Left renal pelvis (tissue), 4 donors: Measurements from ENCODE around the gene CITED4. TPM values are rescaled to one million over a fixed set of nuclear protein-coding genes. Genes with fewer than 3 reads are reported as not detected.

ENCODE experiments used
- DNase-seq, 4 donors: peaks; one replicate each; pipeline ENCODE4 v3.0.0-alpha.2; 2013; ENCODE audit warnings: low read depth in 4 of 4, low spot score in 3 of 4
- polyA plus RNA-seq, 4 donors: library from polyadenylated mRNA; unstranded; fragments of 120-200 nt; gene quantifications; one replicate each; pipeline ENCODE4 v1.2.1, GENCODE V29; 2013; ENCODE audit not compliant: insufficient read length in 4 of 4

The CITED4 gene
- polyA plus RNA-seq, 4 donors: 2.6 to 6.3 (median 3.8) TPM

- DNase-seq: no peak
These were observed 23.9 kb downstream of the CITED4 start for GRCh38 chr1:40838045-40838979.

DNA sequence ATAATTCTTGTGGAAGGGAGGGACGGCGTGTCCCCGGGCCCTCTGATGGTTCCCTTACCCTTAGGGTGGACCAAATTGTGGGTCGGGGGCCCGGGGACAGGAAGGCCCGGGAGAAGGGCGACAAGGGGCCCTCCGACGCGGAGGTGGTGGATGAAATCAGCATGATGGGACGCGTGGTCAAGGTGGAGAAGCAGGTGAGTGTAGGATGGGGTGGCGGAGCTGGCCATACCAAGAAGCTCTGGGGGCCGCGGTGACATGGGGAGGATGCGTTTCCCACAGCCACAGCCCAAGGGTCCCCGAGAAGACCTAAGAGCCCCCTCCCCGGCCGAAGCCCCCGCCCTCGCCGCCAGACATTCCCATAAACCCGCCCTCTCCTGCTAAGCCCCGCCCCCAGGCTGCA lies 24.6 kb downstream of the CITED4 start:
- no peak for DNase-seq

DNA sequence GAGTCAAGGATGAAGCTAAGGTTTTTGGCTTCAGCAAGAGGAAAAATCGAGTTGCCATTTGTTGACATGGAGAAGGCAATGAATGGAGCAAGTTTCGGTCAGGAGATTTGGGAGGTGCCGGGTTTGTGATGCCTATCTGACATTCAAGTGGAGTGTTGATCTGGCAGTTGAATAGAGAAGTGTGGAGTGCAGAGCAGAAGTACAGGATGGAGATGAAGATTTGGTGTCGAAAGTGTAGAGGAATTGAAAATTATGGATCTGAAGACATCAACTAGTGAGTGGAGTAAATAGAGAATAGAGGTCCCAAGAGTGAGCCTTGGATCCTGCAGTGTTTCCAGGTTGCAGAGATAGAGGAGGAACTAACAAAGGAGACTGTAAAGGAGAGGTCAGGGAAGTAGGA lies 25.9 kb downstream of the CITED4 start:
- no peak for DNase-seq

- no peak for DNase-seq
These were observed 27.1 kb downstream of the CITED4 start for GRCh38 chr1:40834968-40835545.

GRCh38 chr1:40833979-40834378 lies 28.2 kb downstream of the CITED4 start:
- no peak for DNase-seq

DNA sequence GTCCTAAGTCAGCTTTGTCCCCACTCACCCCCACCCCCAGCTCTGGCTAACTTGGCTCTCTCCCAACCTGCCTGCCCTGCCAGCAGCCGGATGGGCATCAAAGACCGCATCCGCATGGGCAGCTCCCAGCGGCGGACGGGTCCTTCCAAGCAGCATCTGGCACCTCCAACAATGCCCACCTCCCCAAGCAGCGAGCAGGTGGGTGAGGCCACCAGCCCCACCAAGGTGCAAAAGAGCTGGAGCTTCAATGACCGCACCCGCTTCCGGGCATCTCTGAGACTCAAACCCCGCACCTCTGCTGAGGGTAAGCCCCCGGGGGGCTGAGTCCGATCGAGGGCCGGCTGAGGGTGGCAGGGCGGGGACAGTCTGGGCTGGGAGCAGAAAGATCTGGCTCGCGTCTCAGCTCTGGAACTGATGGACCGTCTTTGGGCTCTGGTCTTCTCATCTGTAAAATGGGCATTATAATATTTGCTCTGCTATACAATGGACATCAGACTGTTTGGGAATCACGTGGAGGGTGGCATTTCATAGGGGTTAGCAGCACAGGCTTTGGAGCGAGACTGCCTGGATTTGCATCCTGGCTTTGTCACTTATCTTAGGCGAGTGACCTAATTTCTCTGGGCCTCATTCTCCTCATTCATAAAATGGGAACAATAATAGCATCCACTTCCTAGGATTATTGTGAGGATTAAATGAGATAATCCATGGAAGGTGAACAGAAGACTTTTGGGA lies 31.0 kb downstream of the CITED4 start:
- DNase-seq: no peak

DNA sequence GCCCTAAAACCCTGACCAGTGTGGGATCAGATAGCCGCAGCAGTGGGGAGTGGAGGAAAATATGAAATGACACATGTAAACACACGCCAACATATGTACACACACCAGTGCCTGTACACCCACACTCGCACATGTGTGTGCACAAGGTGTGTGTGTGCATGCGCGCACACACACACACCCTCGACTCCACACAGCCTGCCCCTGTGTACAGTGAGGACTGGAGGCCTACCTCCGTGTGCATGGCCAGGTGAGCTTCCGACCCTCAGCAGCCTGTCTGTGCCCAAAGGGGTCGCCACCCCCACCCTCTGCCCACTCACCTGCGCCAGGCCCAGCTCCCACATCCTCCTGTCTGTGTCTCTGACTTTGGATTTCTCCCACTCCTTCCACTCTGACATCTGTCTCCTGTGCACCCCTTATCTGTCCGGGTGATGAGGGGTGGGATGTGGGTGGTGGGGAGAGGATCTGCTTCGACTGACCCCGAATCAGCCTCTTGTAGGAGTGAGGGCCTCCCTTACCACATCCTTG lies 31.7 kb downstream of the CITED4 start:
- no peak for DNase-seq

DNA sequence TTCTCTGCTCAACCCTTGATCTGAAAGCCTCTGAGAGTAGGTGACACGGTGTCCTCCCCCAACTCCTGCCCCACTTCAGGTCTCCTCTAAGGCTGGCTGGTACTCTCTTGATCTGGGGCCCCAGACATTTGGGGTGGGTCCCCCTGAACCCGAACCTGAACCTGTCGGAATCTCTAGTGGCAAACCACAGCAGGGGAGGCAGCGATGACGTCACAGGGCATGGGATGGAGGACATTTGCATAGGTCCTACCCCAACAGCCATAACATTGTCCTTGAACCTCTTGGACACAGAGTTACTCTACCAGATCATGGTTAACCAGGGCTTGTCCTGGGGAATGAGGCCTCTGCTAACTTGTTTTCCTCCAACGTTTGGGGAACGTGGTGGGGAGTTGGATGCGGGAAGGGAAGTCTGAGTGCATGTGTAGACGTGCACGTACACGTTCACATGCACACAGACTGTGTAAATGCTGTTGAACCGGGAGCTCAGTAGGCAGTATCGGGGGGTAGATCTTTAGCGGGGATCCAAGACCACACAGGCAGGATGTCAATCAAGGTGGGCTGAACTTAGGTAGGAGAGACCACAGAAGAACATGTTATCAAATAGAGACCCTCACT lies 32.4 kb downstream of the CITED4 start:
- DNase-seq: no peak

DNA sequence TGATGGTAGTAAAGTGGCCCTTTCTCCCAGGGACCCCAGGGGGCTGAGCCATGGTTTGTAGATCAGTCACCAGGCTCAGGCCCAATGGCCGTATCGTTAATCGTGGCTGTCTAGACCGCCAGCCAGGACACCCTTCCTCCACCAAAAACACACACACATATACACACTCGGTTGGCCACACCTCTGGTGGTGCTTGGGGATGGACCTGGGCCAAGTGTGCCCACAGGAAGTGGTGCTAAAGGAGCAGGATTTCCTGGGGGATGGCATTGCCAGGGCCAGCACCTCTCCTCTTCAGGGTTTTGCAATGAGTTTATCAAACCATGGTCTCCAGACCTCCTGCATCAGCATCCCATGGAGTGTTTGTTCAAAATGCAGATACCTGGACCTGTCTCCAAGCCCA lies 36.2 kb downstream of the CITED4 start:
- DNase-seq: no peak

GRCh38 chr1:40825435-40825788 lies 36.8 kb downstream of the CITED4 start:
- no peak for DNase-seq

GRCh38 chr1:40824591-40825434 lies 37.4 kb downstream of the CITED4 start:
- DNase-seq: no peak

GRCh38 chr1:40823983-40824382 lies 38.2 kb downstream of the CITED4 start:
- DNase-seq: no peak

GRCh38 chr1:40823345-40823744 lies 38.8 kb downstream of the CITED4 start:
- DNase-seq: no peak

GRCh38 chr1:40822890-40823289 lies 39.3 kb downstream of the CITED4 start:
- DNase-seq: no peak

DNA sequence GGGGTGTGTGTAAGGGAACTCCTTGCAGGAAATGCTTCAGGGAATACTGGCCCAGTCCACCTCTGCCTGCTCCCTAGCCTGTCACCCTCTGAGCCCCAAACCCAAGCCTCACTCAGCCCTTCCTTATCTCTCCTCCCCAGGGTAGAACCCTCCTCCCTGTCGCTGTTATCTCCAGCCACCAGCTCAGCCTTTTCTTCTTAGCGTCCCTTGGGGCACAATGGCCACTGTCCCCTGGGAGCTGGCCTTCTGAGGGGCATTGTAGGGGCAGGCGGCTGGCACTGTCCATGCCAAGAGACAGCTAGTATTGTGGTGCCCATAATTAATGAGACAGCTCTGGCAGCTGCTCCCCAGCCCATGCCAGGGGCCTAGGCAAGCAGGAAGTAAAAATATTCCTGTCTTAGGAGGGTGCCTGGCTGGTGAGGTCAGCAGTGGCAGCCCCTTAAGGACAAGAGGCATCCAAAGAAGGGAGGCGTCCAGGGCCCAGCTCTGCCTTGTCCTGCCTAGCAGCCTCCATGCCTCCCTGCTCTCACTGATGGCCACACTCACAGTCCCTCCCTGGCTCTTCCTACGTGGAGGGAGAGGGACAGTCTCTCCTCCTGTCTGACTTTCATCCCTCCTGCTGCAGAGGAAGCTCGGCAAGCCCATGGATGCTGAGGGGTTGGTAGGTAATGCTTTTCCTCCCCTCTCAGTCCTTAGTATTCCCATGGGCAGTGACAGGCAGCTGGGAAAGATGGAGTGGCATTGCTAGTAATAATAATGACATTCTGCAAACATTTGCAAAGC lies 41.1 kb downstream of the CITED4 start:
- DNase-seq: no peak

DNA sequence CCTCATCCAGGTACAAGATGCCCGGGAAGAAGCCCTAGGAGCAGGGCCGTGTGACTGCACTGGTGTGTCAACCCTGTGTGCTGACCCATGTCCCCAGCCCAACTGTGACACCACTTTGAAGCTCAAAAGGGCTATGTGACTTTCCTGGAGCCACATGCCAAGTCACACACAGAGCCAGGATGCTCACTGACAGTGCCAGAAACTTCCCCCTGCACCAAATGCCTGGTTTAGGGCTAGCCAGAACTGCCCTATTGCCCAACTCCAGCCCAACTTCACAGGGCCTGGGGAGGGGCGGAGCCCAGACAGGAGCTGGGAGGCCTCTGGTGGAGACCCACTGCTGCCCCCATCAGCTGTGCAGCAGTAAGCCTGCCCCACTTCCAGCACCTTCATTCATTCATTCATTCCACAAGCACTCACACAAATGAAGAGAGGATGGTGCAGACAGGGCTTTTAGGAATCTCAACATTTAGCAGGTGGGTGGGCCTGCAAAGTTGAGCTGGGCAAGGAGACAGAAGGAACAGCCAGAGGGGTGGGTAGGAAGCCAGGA lies 41.8 kb downstream of the CITED4 start:
- no peak for DNase-seq

- DNase-seq: no peak
These were observed 43.1 kb downstream of the CITED4 start for GRCh38 chr1:40819101-40819500.

DNA sequence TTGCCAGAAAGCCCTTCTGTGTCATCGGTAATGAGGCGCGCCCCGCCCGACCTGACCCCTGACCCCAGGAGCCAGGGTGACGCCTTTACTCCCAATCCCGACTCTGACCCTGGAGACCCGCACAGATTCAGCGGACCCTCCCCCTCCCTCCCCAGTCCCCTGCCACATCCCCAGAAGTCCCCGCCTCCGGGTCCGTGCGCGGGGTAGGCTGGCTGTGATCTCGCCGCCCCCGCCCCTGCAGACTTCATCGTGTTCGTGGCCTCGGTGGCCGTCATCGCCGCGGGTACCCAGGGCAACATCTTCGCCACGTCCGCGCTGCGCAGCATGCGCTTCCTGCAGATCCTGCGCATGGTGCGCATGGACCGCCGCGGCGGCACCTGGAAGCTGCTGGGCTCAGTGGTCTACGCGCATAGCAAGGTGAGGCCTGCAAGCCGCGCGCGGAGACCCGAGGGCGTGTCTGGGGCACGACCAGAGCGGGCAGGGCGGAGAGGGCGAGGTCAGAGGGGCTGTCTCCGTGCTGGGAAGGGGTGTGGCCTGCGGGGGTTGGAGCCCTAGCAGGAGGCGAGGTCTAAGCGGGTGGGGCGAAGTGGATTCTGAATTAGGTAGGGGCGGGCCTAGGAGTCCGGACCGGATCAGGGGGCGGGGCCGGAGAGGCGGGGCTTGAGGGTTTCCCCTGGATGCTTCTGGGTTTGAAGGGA lies 43.8 kb downstream of the CITED4 start:
- no peak for DNase-seq
